Ishikawa (cell line): ENCODE data around the gene LGI1.

Source experiments
- CEBPB ChIP-seq: IDR thresholded peaks from 2 replicates; pipeline ENCODE4 v1.6.1; 2012
- CREB1 ChIP-seq: IDR thresholded peaks from 2 replicates; pipeline ENCODE4 v1.6.1; 2012; ENCODE audit warnings: low read depth
- EGR1 ChIP-seq: IDR thresholded peaks from 2 replicates; pipeline ENCODE4 v1.6.1; 2012
- EP300 ChIP-seq: IDR thresholded peaks from 2 replicates; pipeline ENCODE4 v1.6.1; 2012; ENCODE audit warnings: borderline replicate concordance
- FOXM1 ChIP-seq: IDR thresholded peaks from 2 replicates; pipeline ENCODE4 v1.6.1; 2012; ENCODE audit warnings: low read depth, borderline replicate concordance
- NFIC ChIP-seq: IDR thresholded peaks from 2 replicates; pipeline ENCODE4 v1.6.1; 2012
- RAD21 ChIP-seq: IDR thresholded peaks from 2 replicates; pipeline ENCODE4 v1.6.1; 2012; ENCODE audit warnings: low read depth
- TAF1 ChIP-seq: IDR thresholded peaks from 2 replicates; pipeline ENCODE4 v1.6.1; 2012; ENCODE audit warnings: low read depth, mild to moderate bottlenecking
- TCF12 ChIP-seq: IDR thresholded peaks from 2 replicates; pipeline ENCODE4 v1.6.1; 2012; ENCODE audit warnings: low read depth
- TEAD4 ChIP-seq: IDR thresholded peaks from 2 replicates; pipeline ENCODE4 v1.6.1; 2012
- YY1 ChIP-seq: IDR thresholded peaks from 2 replicates; pipeline ENCODE4 v1.6.1; 2012; ENCODE audit warnings: low read depth
- ZBTB7A ChIP-seq: IDR thresholded peaks from 2 replicates; pipeline ENCODE4 v1.6.1; 2012; ENCODE audit warnings: low read depth
- TF ChIP-seq, protein P1 (sequence below): IDR thresholded peaks from 2 replicates; pipeline ENCODE4 v1.6.1; 2012
- TF ChIP-seq, protein P2 (sequence below): IDR thresholded peaks from 2 replicates; pipeline ENCODE4 v1.6.1; 2012; ENCODE audit warnings: low read depth, mild to moderate bottlenecking
- TF ChIP-seq, protein P3 (sequence below): IDR thresholded peaks from 2 replicates; pipeline ENCODE4 v1.6.1; 2012

The LGI1 gene

DNA sequence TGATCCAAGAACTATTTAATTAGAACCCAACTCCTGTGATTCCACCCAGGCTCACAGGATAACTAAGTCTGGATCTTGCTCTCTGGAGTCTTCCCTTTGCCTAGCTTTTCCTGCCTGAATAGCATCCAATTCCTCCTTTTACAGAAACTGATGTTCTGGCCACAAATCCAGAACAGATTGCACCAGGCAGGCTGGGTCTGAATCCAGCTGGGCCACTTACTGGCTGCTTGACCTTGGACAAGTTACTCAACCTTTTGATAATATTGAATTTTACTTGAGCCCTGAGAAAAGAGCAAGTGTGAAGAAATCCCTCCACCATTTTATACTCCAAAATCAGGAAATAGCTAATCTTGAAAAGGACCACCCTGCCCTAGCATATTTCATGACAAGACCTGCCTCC lies 80.5 kb downstream of the LGI1 start:
- TF ChIP-seq YY1: no peak
- no peak for TF ChIP-seq TAF1
- TF ChIP-seq EGR1: no peak
- TF ChIP-seq TEAD4: no peak
- no peak for TF ChIP-seq ZBTB7A
- TF ChIP-seq, protein P1, sequence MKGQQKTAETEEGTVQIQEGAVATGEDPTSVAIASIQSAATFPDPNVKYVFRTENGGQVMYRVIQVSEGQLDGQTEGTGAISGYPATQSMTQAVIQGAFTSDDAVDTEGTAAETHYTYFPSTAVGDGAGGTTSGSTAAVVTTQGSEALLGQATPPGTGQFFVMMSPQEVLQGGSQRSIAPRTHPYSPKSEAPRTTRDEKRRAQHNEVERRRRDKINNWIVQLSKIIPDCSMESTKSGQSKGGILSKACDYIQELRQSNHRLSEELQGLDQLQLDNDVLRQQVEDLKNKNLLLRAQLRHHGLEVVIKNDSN: no peak
- TF ChIP-seq CREB1: no peak
- TF ChIP-seq, protein P2, sequence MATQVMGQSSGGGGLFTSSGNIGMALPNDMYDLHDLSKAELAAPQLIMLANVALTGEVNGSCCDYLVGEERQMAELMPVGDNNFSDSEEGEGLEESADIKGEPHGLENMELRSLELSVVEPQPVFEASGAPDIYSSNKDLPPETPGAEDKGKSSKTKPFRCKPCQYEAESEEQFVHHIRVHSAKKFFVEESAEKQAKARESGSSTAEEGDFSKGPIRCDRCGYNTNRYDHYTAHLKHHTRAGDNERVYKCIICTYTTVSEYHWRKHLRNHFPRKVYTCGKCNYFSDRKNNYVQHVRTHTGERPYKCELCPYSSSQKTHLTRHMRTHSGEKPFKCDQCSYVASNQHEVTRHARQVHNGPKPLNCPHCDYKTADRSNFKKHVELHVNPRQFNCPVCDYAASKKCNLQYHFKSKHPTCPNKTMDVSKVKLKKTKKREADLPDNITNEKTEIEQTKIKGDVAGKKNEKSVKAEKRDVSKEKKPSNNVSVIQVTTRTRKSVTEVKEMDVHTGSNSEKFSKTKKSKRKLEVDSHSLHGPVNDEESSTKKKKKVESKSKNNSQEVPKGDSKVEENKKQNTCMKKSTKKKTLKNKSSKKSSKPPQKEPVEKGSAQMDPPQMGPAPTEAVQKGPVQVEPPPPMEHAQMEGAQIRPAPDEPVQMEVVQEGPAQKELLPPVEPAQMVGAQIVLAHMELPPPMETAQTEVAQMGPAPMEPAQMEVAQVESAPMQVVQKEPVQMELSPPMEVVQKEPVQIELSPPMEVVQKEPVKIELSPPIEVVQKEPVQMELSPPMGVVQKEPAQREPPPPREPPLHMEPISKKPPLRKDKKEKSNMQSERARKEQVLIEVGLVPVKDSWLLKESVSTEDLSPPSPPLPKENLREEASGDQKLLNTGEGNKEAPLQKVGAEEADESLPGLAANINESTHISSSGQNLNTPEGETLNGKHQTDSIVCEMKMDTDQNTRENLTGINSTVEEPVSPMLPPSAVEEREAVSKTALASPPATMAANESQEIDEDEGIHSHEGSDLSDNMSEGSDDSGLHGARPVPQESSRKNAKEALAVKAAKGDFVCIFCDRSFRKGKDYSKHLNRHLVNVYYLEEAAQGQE: no peak
- no peak for TF ChIP-seq EP300
- TF ChIP-seq, protein P3, sequence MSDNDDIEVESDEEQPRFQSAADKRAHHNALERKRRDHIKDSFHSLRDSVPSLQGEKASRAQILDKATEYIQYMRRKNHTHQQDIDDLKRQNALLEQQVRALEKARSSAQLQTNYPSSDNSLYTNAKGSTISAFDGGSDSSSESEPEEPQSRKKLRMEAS: no peak
- no peak for TF ChIP-seq CEBPB
- no peak for TF ChIP-seq TCF12

DNA sequence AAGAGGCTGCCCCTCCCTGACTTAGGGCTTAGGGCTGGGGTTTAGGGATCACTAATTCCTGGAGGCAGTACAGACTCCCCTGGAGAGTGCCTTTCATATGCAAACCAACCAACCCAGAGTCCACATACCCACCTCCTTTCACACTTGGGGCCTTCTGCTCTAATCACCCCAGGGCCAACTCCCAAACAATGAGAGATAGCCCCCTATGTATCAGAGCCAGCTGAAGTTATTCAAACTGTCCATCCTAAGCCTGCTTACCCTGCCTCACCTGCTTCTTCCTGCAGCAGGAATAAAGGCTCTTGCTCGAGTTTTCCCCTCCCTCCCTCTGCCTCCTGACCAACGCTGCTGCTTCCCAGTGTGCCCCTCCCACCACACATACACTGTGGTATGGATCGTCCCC lies 84.2 kb downstream of the LGI1 start:
- no peak for TF ChIP-seq YY1
- no peak for TF ChIP-seq NFIC
- no peak for TF ChIP-seq TAF1
- no peak for TF ChIP-seq EP300
- no peak for TF ChIP-seq TCF12
- TF ChIP-seq, protein P3: no peak
- TF ChIP-seq, protein P2: no peak
- TF ChIP-seq, protein P1: no peak
- TF ChIP-seq FOXM1: no peak
- TF ChIP-seq TEAD4: no peak
- TF ChIP-seq CREB1: no peak
- no peak for TF ChIP-seq ZBTB7A
- no peak for TF ChIP-seq CEBPB
- TF ChIP-seq RAD21: no peak
- no peak for TF ChIP-seq EGR1

DNA sequence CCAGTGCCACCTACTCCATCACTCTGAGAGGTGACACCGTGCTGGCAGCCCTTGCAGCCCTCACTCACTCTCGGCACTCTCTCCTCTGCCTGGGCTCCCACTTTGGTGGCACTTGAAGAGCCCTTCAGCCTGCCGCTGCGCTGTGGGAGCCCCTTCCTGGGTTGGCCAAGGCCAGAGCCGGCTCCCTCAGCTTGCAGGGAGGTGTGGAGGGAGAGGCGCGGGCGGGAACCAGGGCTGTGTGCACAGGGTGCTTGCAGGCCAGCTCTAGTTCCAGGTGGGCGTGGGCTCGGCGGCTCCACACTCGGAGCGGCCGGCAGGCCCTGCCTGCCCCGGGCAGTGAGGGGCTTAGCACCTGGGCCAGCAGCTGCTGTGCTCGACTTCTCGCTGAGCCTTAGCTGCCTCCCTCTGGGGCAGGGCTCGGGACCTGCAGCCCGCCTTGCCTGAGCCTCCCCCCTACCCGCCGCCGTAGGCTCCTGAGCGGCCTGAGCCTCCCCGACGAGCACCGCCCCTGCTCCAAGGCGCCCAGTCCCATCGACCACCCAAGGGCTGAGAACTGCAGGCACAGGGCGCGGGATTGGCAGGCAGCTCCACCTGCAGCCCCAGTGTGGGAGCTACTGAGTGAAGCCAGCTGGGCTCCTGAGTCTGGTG lies 87.4 kb downstream of the LGI1 start:
- TF ChIP-seq, protein P3: no peak
- TF ChIP-seq, protein P2: no peak
- TF ChIP-seq CREB1 (no peak), YY1 (no peak), ZBTB7A (no peak), NFIC (no peak), EGR1 (no peak), FOXM1 (no peak), TCF12 (no peak), EP300 (no peak), RAD21 (no peak), TEAD4 (no peak), TAF1 (no peak), CEBPB (no peak)
- TF ChIP-seq, protein P1: no peak
